NK-92 (cell line): ENCODE results near the gene CREG1.
"Not testable (repeated sequence)": the region's sequence is repeated elsewhere in the genome, so short reads cannot be mapped to it uniquely, and the experiment has no call there.

Experiments used
- DNase-seq: peaks from one replicate; lab custom pipeline; 2025; ENCODE audit not compliant: unreplicated experiment; lab: John Stamatoyannopoulos, UW

CREG1 gene

DNA sequence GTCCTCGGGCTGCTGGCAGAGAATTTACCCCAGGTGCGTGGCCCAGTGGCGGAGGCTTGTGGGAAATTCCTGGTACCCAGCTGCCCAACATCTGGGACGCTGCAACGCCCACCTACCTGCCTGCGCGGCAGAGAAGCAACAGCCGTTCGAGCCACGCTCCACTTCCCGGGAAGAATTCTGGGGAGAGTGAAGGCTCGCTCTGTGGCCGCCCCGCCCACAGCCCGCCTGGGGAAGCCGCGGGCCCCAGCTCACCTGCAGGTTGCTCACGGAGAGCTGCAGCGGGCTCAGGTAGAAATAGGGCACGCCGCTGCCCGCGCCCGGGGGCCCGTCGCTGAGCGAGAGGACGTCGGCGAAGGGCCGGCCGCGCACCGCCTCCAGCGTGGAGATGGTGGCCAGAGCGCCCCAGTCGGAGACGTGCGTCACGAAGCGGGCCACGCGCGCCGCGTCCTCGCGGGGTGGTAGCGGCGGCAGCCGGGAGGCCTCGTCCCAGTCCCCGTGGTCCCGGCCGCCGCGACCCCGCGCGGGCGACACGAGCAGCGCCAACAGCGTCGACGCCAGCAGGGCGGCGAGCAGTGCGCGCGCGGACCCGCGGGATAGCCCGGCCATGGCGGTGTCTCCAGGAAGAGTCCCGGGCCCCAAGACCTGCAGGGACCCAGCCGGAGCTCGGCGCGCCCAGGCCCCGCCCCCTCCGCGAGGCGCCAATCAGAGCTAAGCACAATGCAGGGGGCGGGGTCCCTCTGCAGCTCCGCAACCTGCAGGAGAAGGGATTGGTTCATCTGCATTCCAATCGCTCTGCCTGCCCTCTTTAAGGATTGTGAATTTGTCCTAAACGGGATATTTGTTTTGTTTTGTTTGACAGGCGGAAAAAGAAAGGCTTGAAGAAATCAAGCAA lies at the start of gene CREG1:
Gene CREG1, minus strand, starts transcription at position 627 of the 892 bp plus-strand sequence.
- DNase-seq, result peak; percentile 36

DNA sequence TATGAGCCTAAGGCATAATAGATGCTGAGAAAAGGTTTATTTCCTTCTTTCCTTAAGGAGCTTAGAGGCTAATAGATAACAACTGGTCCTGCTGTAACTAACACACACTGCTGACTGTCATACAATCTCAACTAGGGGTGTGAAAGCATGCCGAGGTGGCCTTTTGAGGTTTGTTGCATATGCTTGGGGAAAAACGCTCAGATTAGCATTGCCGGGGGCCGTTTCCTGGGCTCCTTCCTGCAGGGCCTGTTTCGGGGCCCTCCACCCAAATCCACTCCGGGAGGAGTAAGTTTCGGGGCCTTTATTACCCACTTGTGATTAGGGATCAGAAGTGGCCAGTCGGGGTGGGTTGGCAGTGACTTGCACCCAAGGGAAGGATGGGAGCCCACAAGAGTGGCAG lies 49.3 kb upstream of the CREG1 start:
- no peak for DNase-seq

DNA sequence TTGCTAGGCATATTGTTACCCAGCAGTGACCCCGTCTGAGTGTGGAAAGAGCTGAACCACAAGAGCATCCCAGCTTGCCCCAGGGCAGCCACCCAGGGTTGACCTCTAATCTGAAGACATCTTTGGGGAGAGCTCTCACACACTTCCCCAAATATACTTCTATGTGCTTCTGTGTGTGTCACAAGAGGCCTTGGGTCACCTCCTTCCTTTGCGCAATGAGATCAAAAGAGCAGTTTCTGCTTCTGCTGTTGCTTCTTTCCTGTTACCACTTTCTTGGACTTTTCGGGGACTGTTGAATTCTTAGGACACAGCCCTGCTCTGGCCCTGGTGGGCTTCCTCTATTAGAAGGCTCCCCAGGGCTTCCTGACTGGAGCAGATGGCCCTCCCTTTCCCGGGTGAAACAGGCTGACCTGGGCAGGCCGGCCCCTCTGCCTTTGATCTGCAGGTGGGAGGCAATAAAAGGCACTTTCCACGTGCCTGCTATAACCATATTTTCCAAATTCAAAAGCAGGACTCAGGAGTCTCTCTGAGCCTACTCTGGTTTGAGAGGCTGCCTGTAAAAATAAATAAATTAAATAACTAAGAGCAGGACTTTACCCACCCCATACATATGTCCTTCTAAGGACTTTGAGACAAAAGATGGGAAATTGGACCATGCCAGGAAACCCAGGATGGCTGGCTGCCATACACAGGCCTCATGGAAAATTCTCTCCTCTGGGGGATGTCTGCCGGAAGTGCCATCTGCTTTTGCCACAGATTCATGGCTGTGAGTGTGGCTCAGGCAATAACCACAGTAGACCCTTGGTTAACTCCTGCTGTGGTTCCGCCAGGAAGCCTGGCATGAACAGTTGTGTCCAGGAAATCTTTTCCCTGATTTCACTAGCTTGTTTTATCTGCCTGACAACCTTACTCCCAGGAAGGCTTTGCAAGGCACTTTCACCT lies 48.2 kb upstream of the CREG1 start:
- no peak for DNase-seq

DNA sequence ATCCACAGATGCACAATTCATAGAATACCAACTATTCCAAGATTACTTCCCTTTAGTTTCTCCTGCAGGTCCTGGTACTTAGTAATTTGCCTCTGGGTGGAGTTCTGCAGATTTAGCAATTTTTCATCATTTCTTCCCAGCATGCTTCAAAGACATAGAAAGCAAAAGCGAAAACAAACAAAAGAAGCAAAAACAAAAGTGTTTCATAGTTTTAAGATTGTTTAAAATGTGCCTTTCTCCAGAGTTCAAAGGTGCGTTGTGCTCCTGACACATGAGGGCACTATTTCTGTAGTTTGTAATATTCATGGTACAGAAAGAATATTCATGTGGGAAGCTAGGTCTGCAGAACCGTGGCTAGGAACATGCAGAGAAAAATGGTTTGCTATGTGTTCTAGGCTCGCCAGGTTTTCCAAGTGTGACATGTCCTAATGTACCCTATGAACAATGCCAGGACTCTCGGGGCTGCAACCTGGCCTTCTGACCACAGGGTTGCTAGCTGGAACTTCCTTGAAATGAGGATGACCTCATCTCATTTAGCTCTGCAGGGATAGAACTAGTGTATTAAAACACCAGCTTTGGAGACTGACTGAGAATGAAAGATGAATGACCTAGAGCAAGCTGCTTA lies 46.5 kb upstream of the CREG1 start:
- no peak for DNase-seq

DNA sequence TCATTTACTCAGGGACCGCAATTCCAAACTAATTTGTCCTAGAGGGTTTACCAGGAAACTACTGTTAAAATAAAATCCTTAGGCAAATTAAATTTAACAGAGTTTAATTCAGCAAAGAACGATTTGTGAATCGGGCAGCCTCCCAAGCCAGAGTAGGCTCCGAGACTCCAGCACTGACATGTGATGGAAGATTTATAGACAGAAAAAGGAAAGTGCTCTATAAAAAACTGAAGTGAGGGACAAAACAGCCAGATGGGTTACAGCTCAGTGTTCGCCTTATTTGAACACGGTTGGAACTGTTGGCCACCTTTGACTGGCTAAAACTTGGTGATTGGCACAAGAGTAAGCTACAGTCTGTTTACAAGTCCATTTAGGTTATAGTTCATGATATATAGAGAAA lies 41.3 kb upstream of the CREG1 start:
- no peak for DNase-seq

DNA sequence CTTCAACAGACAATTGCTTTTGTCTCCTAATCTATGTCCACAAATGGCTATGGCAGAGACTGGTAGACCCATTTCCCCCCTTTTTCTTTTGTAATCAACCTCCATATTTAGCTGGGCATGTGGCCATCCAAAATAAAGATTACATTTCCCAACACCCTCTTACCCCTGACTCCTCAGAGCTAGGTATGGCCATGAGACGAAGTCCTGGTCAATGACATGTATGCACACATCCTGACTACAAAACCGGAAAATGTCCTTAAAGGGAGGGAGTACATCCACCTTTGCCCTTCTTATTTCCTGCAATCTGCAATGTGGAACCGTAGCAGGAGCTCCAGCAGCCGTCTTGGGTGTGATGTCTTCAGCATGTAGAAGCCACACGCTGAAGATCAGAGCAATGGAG lies 40.3 kb upstream of the CREG1 start:
- DNase-seq, result no peak

DNA sequence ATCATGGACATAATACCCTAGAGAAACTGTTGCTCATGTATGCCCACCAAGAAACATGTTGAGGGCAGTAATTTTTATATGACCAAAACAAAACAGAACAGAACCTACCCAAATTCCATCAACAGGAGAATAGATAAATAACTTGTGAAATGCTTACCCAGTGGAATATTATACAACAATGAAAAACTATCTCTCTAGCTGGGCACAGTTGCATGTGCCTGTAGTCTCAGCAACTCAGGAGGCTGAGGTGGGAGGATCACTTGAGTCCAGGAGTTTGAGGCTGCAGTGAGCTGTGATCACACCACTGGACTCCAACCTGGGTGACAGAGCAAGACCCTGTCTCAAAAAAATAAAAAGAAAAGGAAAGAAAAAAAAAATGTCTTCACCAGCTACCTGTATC lies 38.9 kb upstream of the CREG1 start:
- DNase-seq, result no peak

DNA sequence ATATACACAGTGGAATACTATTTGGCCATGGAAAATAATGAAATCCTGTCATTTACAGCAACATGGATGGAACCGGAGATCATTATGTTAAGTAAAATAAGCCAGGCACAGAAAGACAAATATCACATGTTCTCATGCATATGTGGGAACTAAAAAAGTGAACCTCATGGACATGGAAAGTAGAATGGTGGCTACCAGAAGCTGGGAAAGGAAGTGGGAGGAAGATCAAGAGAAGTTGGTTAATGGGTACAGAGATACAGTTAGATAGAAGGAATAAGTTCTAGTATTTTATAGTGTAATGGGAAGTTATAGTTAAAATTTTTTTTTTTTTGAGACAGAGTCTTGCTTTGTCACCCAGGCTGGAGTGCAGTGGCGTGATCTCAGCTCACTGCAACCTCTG lies 34.8 kb upstream of the CREG1 start:
- DNase-seq, result no peak

DNA sequence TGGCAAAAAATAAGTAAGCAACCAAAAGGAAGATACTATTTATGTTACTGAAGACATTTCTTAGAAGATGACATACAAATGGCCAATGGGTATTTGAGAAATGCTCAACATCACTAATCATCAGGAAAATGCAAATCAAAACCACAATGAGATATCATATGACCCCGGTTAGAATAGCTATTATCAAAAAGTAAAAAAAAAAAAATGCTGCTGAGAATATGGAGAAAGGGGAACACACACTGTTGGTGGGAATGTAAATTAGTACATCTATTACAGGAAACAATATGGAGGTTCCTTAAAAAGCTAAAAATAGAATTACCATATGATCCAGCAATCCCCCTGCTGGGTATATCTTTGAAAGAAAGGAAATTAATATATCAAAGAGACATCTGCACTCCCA lies 34.3 kb upstream of the CREG1 start:
- DNase-seq, result no peak

DNA sequence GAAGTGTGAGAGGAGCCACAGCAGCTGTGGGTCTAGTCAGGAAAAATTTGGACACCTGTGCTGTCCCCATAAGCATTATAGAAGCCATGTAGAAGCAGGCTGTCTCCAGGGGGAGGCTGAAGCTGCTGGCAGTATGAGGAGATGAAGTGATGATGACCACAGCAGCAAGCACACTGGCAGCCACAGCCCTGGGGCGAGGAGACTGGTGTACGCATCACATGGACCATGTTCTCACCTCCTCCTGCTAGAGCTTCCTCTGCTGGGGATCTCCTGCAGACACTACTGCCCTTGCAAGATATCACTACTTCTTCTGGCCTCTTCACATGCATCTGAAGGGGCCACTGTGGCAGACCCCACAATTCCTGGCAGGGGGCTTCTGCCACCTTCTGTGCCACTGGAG lies 33.8 kb upstream of the CREG1 start:
- DNase-seq, result no peak

DNA sequence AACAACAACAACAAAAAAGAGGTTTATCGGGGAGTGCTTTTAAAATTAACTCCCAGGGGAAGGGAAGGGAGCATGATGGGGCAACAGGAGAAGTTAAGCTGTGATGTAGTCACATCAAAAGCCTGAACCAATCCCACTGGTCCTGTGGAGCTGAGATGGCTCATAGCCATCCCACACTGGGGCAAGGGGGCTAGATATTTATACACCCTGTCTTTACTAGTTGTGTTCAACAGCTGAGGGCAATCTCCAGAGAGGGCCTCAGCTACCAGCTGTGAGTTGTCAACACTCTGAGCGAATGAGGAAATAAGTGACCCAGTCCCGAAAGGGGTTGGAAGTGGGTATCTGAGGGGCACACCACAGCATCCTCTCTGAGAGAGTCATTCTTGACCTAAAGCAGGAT lies 31.0 kb upstream of the CREG1 start:
- DNase-seq, result no peak

DNA sequence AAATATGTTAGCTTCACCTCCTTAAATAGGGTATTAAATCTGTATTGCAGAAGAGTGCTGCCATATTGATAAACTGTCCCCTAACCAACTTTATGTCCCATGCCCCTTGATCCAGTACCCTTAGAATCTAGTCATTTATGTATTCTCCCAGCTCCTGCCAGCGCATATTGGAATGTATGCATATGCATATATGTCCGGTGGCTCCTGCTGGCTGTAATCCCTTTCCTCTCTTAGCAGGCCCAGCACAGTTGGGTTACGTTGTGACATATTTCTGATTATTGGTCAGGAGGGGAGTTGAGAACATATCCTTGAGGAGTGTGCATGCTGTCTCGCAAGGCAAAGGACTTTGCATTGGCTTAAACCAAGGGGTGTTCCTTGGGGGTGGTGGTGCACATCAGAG lies 29.2 kb upstream of the CREG1 start:
- no peak for DNase-seq

DNA sequence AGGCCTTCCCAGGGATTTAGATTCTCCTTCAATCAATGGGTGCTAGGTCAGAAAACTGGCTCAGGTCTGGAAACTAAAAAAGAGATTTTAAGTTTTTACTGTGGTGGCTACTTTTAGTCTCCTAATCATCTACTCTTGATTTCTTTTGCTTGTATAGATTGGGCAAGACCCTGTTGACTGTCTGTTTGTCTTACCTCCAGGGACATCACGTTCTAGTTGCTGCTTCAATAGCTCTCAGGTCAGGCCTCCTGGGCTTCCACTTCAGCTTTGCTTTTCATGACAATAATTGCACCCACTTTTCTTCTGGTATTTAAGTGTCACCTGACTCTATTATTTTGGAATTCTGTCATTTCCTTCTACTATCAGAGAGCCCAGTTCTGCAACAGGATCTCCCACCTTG lies 28.5 kb upstream of the CREG1 start:
- no peak for DNase-seq

DNA sequence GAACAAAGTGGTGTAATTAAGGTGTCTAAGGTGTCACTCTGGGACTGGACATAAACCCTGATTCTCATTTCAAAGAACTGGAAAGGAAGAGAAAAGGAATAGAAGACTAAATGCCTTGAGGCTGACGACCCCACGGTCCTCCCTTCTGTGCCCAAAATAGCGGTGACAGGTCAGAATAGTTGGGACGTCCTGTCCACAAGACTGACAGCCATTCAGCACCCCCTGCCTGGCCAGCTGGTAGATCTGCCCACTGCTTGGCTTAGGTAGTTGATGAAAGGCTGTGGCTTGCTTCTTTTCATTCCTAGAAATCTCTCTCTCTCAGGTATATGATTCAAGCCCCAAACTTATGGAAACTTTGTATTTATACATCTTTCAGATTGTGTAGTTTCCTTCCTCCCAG lies 26.4 kb upstream of the CREG1 start:
- DNase-seq, result no peak

DNA sequence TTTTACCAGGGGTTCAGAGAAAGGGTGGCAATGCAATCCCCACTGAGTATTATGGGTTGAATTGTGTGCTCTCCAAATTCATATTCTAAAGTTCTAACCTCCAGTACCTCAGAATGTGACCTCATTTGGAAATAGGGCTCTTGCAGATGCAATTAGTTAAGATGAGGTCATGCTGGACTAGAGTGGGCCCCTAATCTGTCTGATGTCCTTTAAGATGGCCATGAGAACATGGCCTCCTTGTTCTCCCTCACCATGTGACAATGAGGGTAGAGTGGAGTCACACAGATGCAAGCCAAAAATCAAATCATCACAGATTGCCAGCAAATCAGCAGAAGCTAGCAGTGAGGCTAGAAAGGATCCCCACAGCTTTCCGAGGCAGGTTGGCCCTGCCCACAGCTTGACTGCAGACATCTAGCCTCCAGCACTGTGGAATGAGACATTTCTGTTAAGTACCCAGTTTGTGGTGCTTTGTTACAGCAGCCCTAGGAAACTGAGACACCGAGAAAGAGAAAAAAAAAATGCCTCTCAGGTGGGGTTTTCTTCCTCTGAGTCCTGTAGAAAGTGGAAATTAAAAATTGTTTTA lies 25.5 kb upstream of the CREG1 start:
- no peak for DNase-seq

DNA sequence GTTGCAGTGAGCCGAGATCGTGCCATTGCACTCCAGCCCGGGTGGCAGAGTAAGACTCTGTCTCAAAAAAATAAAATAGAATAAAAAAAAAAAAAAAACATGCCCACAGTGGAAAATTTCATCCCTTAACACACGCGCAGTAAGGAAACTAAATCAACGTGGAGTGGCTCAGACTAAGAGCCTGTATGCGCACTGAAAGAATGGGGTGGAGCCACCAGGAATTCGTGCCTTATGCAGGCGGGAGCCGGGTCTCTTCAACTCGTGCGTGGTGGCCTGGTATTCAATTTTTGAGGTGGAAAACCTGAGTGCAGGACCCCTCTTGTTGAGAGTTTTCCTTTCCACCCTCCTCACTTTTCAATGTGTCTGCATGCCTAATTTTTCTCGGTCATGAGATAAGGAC lies 22.1 kb upstream of the CREG1 start:
- no peak for DNase-seq

DNA sequence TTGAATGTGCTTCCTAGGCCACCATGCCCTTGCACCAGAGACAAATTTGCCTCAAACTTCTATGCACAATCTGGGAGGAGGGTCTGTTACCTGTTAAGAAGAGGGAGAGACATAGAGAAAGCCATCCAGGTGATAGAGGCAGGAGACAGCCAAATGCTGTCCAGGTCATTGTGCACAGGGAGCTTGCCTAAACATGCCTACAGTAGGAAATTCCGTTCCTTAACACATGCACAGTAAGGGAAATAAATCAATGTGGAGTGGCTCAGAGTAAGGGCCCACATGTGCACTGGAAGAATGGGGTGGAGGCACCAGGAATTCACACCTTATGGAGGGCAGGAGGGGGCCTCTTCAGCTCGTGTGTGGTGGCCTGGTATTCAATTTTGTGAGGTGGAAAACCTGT lies 19.5 kb upstream of the CREG1 start:
- no peak for DNase-seq

DNA sequence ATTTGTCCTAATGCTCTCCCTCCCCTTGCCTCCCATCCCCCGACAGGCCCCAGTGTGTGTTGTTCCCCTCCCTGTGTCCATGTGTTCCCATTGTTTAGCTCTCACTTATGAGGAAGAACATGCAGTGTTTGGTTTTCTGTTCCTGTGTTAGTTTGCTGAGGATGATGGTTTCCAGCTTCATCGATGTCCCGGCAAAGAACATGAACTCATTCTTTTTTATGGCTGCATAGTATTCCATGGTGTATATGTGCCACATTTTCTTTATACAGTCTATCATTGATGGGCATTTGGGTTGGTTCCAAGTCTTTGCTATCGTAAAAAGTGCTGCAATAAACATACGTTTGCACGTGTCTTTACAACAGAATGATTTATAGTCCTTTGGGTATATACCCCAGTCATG lies 17.1 kb upstream of the CREG1 start:
- not testable (repeated sequence) for DNase-seq

DNA sequence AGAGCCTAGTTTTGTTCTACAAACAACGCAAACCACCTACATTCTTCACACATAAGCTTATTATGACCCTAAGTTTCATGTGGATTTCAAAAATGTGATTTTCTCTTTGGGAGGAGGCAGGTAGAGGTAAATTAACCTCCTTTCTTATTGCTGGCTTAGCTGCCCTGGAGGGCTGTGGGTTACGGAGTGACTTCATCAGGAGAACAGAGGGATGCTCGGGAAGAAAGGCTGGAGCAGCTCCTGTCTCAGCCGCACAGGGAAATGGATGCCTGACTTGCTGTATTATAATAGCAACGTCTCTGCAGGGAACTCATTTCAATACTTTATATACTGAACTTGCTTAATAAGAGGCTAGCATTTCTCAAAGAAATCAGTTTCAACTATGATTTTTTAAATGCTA lies 14.1 kb upstream of the CREG1 start:
- DNase-seq, result no peak

DNA sequence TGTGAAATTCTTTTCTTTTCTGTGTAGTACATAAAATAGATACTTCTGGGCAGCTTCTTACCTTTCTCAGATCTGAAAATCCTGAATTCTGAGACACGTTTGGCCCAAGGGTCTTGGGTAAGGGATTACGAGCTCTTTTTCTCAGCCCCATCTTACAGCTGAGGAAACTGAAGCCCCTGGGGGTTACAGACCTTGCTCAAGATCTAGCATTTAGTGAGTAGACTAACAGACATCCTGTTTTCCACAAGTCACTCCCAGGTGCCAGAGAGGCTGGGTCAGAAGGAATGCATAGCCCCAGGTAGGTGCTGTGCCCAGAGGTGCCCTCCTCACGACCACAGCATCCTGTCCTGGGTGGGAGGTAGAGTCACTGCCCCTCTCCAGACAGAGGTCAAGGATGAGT lies 13.2 kb upstream of the CREG1 start:
- DNase-seq, result no peak

DNA sequence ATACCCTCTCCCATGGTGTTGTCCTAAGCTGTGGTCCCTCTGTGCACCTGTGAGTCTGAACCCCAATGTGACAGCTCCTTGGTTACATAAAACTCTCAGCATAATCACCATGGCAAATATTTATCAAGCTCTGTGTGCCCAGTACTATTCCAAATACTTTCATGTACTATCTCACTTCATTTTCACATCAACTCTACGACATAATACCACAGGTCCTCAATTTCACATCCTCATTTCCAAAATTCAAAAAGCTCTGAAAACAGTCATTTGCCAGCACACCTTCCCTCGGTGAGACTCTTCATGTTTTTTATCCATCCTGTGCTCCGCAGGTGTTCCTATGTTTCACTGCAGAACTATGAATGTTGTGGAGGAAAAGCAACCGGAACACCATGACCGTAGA lies 12.4 kb upstream of the CREG1 start:
- DNase-seq, result no peak
